Measurements from ENCODE around the gene NR1H4.
"Not testable (repeated sequence)": the region's sequence is repeated elsewhere in the genome, so short reads cannot be mapped to it uniquely, and the experiment has no call there.

NR1H4 gene

DNA sequence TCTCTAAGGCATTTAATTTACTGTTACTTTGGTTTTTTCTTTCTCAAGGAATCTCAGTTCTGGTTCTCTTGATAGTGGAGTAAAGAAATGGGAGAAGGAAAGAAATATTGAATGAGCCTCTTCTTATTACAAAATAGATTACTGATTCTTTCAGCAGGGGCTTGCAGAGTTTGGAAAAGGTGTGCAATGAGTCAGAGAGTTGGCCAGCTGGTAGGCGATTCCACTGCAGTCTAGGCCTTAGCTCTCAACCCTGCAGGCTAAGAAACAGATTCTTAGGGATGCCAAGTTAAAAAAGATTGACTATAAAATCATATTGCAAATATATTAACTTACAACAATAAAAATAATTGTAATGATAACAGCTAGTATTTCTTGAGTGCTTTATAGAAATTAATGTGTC lies 25.8 kb downstream of the NR1H4 start:
- Mint-ChIP-seq H3K9me3 (peaks cover 3% of the 10 kb centered on the region), H3K4me3 (no peak overlapping the region), H3K27me3 (ENCODE audit: low read depth) (peaks cover 14% of the 10 kb centered on the region), H3K36me3 (ENCODE audit: low read depth) (no peaks in the 10 kb centered on the region), H3K4me1 (peaks cover 16% of the 10 kb centered on the region), H3K27ac (peak overlapping the region; percentile 21 to 58 (median 45))
- TF ChIP-seq, protein P1, sequence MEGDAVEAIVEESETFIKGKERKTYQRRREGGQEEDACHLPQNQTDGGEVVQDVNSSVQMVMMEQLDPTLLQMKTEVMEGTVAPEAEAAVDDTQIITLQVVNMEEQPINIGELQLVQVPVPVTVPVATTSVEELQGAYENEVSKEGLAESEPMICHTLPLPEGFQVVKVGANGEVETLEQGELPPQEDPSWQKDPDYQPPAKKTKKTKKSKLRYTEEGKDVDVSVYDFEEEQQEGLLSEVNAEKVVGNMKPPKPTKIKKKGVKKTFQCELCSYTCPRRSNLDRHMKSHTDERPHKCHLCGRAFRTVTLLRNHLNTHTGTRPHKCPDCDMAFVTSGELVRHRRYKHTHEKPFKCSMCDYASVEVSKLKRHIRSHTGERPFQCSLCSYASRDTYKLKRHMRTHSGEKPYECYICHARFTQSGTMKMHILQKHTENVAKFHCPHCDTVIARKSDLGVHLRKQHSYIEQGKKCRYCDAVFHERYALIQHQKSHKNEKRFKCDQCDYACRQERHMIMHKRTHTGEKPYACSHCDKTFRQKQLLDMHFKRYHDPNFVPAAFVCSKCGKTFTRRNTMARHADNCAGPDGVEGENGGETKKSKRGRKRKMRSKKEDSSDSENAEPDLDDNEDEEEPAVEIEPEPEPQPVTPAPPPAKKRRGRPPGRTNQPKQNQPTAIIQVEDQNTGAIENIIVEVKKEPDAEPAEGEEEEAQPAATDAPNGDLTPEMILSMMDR (IDR thresholded peaks at IDR 0.05; ENCODE audit: unreplicated experiment in 3 of 3) = no peak

DNA sequence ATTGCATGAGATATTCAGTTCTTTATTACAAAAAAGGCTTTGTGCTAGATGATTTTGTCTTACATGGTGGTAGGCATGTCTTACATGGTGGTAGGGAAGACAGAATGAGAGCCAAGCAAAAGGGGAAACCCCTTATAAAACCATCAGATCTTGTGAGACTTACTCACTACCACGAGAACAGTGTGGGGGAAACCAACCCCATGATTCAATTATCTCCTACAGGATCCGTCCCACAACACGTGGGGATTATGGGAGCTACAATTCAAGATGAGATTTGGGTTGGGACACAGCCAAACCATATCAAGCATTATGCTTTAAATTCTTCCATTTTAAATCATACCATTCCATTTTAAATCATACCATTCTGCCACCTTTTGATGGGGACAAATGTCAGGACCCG lies 29.1 kb downstream of the NR1H4 start:
- not testable (repeated sequence) for H3K4me1 Mint-ChIP-seq; H3K36me3 Mint-ChIP-seq (ENCODE audit: low read depth); H3K9me3 Mint-ChIP-seq; H3K4me3 Mint-ChIP-seq; H3K27me3 Mint-ChIP-seq (ENCODE audit: low read depth)
- peak overlapping the region; percentile 49 to 94 (median 89) for H3K27ac Mint-ChIP-seq

DNA sequence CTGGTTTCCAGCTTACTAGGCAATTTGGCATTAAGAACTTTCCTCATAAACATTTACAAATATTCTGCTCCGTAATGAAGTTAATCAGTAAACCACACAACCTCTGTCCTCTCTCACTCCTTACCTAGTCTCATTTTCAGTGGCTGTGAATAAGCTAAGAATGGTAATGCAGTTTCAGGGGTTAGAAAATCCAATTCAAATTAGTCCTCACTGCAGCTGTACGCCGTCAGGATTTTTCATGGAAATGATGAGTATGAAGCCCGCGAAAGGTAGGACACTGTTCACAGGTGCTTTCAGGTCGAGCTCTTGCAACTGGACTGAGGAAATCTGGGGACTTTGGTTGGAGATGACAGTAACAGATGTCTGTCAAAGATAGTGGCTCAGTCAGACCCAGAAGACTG lies 29.6 kb downstream of the NR1H4 start:
- no peaks in the 10 kb centered on the region for H3K4me1 Mint-ChIP-seq
- H3K4me3 Mint-ChIP-seq = peak overlapping the region; percentile 31 to 74 (median 63)
- no peaks in the 10 kb centered on the region for H3K36me3 Mint-ChIP-seq (ENCODE audit: low read depth)
- peak overlapping the region; percentile 49 to 94 (median 89) for H3K27ac Mint-ChIP-seq
- H3K9me3 Mint-ChIP-seq = peaks cover 3% of the 10 kb centered on the region
- H3K27me3 Mint-ChIP-seq (ENCODE audit: low read depth) = peaks cover 4% of the 10 kb centered on the region
- TF ChIP-seq, protein P1 (IDR thresholded peaks at IDR 0.05; ENCODE audit: unreplicated experiment in 3 of 3) = no peak

DNA sequence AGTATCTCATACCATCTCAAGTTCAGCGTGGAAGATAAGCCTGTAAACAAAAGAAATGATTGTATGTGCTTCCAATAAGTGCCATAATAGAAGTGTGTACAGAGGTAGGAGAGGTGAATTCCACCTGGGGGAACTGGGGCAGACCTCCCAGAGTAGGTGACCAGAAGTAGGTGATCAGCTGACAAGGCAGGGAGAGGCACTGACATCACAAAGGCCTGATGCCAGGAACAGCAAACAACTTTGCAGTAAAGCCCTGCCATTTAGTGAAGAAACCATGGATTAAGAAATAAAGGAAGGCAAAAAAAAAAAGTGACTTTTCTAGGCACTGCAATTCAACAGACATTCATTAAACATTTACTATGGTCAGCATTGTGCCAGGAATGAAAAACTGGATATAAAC lies 31.1 kb downstream of the NR1H4 start:
- Mint-ChIP-seq H3K36me3 (ENCODE audit: low read depth) (no peaks in the 10 kb centered on the region), H3K27ac (peak overlapping the region; percentile 63 to 92 (median 88)), H3K27me3 (ENCODE audit: low read depth) (peaks cover 4% of the 10 kb centered on the region), H3K4me3 (peak overlapping the region in 2 of 3 experiments; percentile 9 to 18), H3K4me1 (no peaks in the 10 kb centered on the region), H3K9me3 (peaks cover 3% of the 10 kb centered on the region)
- TF ChIP-seq, protein P1 (IDR thresholded peaks at IDR 0.05; ENCODE audit: unreplicated experiment in 3 of 3) = no peak

DNA sequence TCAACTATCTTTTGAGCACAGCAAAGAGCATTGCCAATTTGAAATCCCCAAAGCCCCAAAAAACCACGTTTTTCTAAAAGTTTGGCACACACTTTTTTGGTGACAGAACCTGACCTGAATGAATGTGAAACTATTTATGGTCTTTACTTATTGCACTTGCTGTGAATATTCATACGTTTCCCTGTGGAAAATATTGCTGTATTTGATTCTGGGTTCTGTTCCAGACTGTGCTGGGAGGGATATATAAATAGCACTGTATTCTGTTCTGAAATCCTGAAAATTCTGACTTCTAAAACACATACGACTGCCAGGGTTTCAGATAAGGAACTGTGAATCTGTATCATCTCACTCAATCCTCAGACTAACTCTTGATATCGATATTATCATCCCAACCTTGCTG lies 35.1 kb downstream of the NR1H4 start:
- no peaks in the 10 kb centered on the region for H3K9me3 Mint-ChIP-seq
- H3K4me1 Mint-ChIP-seq = no peaks in the 10 kb centered on the region
- no peak overlapping the region for H3K4me3 Mint-ChIP-seq
- TF ChIP-seq, protein P1 (IDR thresholded peaks at IDR 0.05; ENCODE audit: unreplicated experiment in 3 of 3) = no peak
- no peaks in the 10 kb centered on the region for H3K27me3 Mint-ChIP-seq (ENCODE audit: low read depth)
- H3K27ac Mint-ChIP-seq = no peak overlapping the region
- no peaks in the 10 kb centered on the region for H3K36me3 Mint-ChIP-seq (ENCODE audit: low read depth)

DNA sequence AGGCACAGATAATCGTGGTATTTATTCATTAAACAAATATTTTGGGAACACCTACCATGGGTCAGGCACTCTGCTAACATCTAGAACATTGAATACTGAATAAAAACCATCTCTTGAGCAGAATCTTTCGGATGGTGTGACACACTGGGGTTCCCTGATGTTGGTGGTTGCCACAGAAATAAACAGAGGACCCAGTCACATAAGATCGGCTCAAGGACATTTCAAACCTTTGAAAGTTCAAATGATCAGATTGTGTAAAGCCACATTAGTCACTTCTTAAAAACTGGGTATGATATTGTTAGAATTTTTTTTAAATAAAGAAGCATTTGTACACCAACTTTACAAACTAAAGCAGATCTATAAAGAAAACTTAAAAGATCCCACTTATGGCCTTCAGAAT lies 39.0 kb downstream of the NR1H4 start:
- Mint-ChIP-seq H3K4me1 (no peaks in the 10 kb centered on the region), H3K36me3 (ENCODE audit: low read depth) (peaks cover 4% of the 10 kb centered on the region), H3K27ac (no peak overlapping the region), H3K9me3 (no peaks in the 10 kb centered on the region), H3K4me3 (no peak overlapping the region), H3K27me3 (ENCODE audit: low read depth) (no peaks in the 10 kb centered on the region)
- TF ChIP-seq, protein P1 (IDR thresholded peaks at IDR 0.05; ENCODE audit: unreplicated experiment in 3 of 3) = no peak
